Lung microvascular endothelial cell (primary cell): Measurements from ENCODE around the gene TRPV6. TPM values are rescaled to one million over a fixed set of nuclear protein-coding genes. Genes with fewer than 3 reads are reported as not detected.

Experiments used
- DNase-seq, 2 donors: peaks; one replicate each; pipeline versions ENCODE4 v3.0.0 to v3.0.0-alpha.2; 2010; ENCODE audit warnings: low read depth in 2 of 2
- total RNA-seq: library from RNA; depleted of rRNA; stranded (reverse); fragments of >200 nt; gene quantifications from 2 replicates; pipeline ENCODE4 v1.2.1, GENCODE V29; 2014

The TRPV6 gene
- total RNA-seq: not detected in 2 replicates

DNA sequence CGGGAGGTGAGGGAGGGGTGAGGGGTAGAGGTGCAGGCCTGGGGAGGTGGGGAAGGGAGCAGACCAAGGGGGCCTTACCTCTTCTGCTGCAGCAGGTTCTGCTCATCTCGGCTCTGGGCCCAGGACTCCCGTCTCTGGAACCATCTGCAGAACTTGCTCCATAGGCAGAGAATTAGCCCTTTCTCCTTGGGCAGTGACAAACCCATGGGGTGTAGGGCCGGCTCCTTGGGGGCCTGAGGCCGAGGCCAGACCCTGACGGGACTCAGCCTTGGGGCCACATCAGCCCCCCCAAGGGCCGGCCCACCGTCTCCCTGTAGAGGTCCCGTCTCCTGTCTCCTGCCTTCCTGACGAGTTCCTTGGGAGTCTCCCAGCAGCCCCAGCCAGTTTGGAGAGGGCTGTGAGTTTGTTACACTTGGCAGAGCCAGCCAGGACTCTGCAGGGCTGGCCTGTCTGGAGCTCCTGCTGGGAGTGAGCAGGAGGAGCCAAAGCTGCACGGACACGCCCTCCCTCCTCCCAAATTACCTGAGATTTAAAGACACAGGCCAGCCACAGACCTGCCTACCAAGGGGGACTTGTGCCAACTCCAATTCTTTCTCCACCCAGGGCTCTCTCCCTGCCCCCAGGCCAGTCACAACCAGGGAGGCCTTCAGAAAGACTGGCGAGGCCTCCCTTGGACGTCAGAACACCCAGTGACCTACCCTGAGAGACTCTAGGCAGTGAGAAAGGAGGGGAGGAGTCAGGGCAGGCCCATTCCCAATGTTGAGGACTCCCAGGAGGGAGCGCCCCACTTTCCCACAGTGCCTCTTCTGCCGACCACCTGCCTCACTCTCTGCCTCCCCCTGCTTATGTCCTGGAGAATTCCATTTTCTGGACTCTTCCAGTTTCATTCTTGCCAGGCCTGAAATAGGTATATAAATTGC is at the start of gene TRPV6:
TSS of gene TRPV6 (minus strand) at position 435 of the 920 bp plus-strand sequence.
- no peak for DNase-seq

GRCh38 chr7:142934056-142934455 is 48.5 kb upstream of the TRPV6 start:
- DNase-seq: no peak

DNA sequence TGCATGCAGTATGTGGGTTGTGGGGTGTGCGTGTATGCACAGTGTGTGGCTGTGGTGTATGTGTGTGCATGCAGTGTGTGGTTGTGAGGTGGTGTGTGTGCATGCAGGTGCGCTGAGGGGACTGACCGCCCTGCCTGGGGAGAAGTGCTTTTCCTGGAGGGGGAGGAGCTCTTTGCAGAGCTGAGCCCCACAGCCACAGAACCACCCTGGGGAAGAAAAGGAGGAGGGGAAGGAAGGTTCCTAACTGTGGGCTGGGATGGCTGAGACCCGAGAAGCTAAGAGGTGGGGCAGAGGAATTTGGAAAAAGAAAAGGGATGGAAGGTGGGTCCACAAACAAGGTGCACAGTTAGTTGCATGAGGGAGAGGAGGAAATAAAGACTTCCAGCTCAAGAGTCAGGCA is 48.1 kb upstream of the TRPV6 start, which contains the start of gene TRPV5:
TSS of gene TRPV5 (minus strand) at position 123 of the 400 bp plus-strand sequence. CDS start 287 bp downstream, outside the sequence.
- no peak for DNase-seq

DNA sequence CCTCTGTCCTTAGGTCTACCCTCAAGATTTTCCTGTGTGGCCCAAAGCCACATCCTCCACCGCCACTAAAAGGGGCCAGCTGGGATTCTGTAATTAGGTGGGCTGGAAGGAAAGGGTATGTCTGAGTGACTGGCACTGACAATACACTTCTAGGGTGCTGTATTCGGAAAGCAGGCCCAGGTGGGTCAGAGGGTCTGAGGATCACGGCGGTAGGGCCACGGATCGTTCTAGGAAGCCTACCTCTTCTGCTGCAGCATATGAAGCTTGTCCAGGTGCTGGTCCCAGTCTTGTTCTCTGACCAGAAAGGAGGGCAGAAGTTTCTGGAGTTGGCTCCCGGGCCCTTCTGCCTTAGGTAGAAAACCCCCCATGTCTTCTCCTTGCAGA is 47.5 kb upstream of the TRPV6 start:
- DNase-seq: no peak

DNA sequence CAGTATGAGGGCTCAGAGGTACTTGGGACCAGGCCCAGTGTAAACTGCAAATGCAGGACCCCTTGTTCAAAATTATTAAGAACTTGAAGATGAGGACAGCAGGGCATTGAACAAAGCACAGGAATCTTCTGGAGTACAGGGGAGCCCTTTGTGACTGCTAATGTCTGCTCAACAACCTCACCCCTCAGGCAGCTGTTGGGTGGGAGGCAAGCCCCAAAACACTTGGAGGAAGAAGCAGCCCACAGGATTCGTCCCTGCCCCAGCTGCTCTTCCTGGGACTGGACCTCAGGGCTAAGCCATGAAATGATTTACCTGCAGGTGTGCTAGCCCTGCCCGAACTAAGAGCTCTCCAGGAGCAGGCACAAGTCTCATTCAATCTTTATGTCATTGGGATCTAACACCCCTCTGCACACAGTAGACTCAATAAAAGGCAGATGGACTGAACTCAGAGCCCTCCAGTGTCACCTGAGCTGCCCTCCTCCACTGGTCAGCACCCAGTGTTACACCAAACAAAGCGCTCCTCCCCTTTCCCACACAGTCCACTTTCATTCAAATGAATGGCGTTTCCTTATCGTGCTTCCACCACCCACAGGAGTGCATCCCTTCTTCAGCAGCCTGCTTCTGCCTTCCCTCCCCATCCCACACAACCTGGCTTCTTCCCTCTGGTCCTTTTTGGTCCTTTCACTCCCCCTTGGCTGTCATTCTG is 47.0 kb upstream of the TRPV6 start:
- no peak for DNase-seq

DNA sequence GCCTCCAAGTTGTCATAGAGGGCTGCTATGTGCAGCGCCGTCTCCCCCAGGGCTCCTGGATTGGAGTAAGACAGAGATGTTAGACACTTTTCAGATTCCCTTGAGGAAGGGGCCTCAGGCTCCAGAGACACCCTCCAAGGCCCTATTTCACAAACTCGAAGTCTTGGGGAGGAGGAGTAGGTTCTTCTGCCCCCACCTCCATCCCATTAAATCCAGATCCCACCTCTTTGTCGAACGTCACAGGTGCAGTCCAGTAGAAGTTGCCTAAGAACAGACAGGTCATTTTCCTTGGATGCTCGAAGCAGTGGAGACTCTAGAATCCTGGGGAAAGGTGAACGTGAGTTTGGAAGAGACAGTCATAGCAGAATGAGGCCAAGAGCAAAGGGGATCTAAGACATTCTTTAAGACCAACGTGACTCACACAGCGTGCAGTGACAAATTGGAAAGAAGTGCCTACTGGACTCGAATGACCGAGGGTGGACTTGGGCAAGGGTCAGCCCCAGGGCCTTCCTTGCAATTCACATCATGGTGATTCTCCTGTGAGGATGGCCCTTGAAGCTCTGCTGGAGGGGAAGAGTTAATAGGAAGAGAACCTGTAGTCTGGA is 44.7 kb upstream of the TRPV6 start:
- DNase-seq: no peak

DNA sequence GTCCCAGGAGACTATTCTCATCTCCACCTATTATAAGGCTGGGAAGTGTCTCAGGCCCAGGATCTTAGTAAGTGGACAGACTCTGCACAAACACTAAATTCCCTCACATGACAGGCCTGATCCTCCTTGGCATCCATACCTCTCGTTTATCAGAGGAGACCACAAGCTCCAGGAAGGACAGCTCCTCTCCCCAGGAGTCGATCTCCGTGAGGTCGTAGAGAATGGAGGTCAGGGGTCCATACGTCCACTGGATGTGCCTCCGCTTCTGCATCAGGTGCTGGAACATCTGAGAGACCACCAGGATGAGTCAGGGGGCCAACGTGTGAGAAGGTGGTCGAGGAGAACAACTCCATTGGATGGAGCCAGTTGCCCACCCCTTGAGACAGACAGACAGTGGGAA is 42.4 kb upstream of the TRPV6 start:
- no peak for DNase-seq

- no peak for DNase-seq
Observed at GRCh38 chr7:142927085-142927745, 41.7 kb upstream of the TRPV6 start.

- DNase-seq: no peak
Observed at GRCh38 chr7:142925413-142925812, 39.9 kb upstream of the TRPV6 start.

GRCh38 chr7:142923391-142923790 is 37.8 kb upstream of the TRPV6 start:
- no peak for DNase-seq

- no peak for DNase-seq
Observed at GRCh38 chr7:142919656-142920055, 34.1 kb upstream of the TRPV6 start.

GRCh38 chr7:142918901-142919300 is 33.4 kb upstream of the TRPV6 start:
- DNase-seq: no peak

DNA sequence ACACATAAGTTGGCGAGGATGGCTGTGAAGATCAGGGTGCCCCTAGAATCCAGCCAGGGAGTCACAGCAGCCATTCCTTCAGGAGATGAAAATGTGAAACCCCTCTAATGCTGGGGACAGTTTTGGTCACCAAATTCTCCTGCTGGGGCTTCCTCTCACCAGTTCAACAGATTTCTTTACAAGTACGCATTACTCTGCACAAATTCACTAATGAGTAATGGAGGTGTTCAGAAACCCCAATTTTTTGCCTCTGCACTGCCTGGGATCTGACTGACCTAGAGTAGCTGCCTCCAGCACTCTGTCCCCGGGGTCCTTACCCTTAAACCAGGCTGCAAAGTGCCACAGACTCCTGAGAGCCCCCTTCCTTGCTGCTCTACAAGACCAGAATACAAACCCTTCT is 31.9 kb upstream of the TRPV6 start:
- no peak for DNase-seq

DNA sequence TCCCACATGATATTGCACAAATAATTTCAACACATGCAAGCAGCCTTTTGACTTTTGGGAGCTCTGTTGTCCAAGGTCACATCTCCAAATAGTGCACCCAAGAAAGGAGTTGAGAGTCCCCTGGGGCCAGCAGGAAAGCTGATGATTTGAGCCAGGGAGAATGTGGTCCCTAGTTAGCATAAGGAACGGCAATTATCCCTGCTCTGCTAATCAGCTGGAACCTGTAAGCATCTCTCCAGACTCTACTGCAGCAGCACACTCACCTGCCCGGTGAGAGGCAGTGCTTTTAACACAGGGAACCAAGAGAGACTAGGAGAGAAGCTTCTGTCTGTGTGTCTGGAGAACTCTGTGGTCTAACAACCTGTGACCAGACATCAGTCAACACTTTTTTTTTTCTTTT is 31.0 kb upstream of the TRPV6 start:
- DNase-seq: no peak

DNA sequence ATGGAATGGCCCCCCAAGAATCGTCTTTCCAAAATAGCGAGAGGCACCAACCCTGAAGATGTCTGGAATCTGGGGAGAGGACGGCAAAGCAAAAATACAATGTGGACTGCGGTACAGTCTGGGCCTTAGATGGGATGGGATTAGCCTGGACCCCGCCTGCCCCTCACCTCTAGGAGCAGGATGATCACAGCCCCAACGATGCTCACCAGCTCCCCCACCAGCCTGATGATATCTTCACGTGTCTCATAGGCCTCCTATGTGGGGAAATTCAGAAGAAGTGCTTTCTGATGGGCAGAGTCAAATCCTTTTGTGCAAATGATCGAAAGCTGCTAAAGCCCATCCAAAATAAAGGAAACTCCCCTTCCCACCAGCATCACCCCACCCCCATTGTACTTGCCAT is 29.8 kb upstream of the TRPV6 start:
- DNase-seq: no peak

DNA sequence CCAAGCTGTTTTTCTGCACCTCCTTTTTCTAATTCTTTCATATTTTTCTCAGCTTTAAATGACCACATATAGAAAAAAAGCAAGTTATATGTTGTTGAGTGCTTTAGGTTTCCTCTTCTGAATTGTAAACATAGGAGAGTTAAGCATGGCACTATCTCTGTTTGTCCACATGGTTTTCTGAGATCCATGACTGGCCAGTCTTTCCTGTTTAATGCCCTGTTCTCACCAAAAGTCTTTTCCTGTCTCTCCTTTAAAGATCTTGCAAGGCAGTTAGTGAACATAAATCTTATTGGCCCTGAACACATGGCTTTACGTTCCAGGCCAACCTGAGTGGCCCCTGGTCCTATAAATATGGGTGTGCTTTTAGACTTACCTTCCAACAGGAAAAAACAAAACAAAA is 28.6 kb upstream of the TRPV6 start:
- no peak for DNase-seq

- no peak for DNase-seq
Observed at GRCh38 chr7:142913566-142913965, 28.0 kb upstream of the TRPV6 start.

DNA sequence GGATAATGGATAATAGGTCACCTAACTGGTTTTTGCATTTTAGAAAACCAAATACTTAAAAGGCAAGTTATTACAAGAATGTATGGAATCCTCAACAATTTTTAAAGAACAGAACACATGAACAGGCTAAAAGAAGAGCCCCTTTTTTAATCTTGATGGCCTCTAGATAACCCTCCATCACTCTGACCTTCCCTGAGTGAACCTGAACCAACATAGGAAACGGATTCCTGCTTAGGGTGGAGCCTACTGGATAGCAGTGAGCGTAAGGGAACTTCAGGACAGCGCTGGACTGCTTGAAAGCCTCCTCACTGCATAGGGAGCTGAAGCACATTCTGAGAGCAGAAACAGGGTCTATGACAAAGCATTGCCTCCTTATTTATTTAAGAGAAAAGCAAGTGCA is 27.5 kb upstream of the TRPV6 start:
- no peak for DNase-seq

- no peak for DNase-seq
Observed at GRCh38 chr7:142910481-142910880, 24.9 kb upstream of the TRPV6 start.

- no peak for DNase-seq
Observed at GRCh38 chr7:142910031-142910433, 24.5 kb upstream of the TRPV6 start.
